ENCODE measurements around the gene YJEFN3.

GRCh38 chr19:19510432-19510831 lies 18.3 kb upstream of the YJEFN3 start:
- TF ChIP-seq CTCF (IDR thresholded peaks at IDR 0.05; ENCODE audit: low read depth, low read length, poor library complexity, severe bottlenecking) (no peak), EZH2phosphoT487 (IDR thresholded peaks at IDR 0.05; ENCODE audit: borderline replicate concordance, low read length) (no peak)
